ENCODE data around the gene AARS2. TPM values are rescaled to one million over a fixed set of nuclear protein-coding genes. Genes with fewer than 3 reads are reported as not detected.
A peak's percentile ranks its signal among the peaks of the same experiment; 100 is the strongest.

AARS2 gene
- total and polyA plus RNA-seq, 9 of the 15 experiments (the other 6 are each of a cell fraction or from before 2014, with no cell fraction given) = 0.97 to 34.0 (median 18.3) TPM

DNA sequence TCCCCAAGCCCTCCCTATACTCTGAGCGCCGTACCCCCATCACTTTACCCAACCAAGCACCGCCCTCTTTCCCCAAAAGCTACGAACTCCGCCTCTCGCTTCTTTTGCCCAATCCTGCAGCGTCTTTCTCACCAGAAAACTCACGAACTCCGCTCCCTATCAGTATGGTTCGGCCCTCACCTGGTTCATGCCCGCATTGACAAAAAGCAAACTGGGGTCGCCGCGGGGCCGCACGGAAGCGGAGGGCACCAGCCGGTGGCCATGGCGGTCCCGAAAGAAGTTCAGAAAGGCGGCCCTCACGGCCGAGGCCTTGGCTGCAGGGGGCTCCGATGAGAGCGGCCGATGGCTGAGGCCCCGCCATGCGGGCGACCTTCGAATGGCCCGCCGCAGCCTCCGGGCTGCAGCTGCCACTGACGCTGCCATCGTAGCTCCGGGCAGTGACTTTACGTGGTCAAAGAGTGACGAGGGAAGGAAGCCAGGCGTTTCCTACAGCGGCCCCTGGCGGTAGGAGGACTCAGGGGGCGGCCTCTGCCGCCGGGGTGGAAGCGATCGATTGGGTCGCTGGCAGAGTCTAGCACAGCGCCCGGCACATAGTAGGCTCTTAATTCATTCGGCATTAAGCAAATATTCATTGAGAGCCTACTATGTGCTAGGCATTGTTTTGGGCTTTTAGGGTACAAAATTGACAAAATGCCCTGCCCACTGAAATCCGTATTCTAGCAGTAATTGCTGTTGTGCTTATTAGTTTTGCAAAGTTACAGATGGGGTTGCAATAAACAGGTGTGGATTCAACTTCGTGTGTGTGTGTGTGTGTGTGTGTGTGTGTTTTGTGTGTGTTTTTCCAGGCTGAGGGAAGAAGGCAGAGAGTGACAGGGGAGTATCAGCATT is at the start of gene AARS2 (continued):
- TF ChIP-seq, protein P1, sequence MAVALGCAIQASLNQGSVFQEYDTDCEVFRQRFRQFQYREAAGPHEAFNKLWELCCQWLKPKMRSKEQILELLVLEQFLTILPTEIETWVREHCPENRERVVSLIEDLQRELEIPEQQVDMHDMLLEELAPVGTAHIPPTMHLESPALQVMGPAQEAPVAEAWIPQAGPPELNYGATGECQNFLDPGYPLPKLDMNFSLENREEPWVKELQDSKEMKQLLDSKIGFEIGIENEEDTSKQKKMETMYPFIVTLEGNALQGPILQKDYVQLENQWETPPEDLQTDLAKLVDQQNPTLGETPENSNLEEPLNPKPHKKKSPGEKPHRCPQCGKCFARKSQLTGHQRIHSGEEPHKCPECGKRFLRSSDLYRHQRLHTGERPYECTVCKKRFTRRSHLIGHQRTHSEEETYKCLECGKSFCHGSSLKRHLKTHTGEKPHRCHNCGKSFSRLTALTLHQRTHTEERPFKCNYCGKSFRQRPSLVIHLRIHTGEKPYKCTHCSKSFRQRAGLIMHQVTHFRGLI (CRISPR knock-in tag; IDR thresholded peaks at IDR 0.05) = no peak
- TF ChIP-seq RBM22 (IDR thresholded peaks at IDR 0.05; ENCODE audit: low read depth, low read length, poor library complexity, severe bottlenecking) = peak; percentile 78
- TF ChIP-seq BMI1 (IDR thresholded peaks at IDR 0.05; ENCODE audit: low read length) = 0 out of 2 replicates have a peak, but pooled peaks have one; percentile 5
- TF ChIP-seq SIX5 (IDR thresholded peaks at IDR 0.05; ENCODE audit: borderline replicate concordance in 1 of 2, insufficient read depth in 1 of 2, low read depth in 1 of 2, low read length in 2 of 2) = peak in 1 of 2 experiments; percentile 36; a peak in 1 of 4 replicates
- TF ChIP-seq, protein P2, sequence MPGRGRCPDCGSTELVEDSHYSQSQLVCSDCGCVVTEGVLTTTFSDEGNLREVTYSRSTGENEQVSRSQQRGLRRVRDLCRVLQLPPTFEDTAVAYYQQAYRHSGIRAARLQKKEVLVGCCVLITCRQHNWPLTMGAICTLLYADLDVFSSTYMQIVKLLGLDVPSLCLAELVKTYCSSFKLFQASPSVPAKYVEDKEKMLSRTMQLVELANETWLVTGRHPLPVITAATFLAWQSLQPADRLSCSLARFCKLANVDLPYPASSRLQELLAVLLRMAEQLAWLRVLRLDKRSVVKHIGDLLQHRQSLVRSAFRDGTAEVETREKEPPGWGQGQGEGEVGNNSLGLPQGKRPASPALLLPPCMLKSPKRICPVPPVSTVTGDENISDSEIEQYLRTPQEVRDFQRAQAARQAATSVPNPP (IDR thresholded peaks at IDR 0.05; ENCODE audit: borderline replicate concordance, insufficient read depth, insufficient read length) = no peak
- TF ChIP-seq NRF1 (conservative IDR thresholded peaks at IDR 0.05 in 1 of 2, IDR thresholded peaks at IDR 0.05 in 1 of 2) = 0 out of 4 replicates have a peak, but pooled peaks of 1 of the 2 experiments have one; percentile 14
- no peak for TF ChIP-seq ESRRB (CRISPR knock-in tag; IDR thresholded peaks at IDR 0.05; ENCODE audit: borderline replicate concordance)
- no peak for TF ChIP-seq CEBPB (tag; IDR thresholded peaks at IDR 0.05)
- TF ChIP-seq, protein P3, sequence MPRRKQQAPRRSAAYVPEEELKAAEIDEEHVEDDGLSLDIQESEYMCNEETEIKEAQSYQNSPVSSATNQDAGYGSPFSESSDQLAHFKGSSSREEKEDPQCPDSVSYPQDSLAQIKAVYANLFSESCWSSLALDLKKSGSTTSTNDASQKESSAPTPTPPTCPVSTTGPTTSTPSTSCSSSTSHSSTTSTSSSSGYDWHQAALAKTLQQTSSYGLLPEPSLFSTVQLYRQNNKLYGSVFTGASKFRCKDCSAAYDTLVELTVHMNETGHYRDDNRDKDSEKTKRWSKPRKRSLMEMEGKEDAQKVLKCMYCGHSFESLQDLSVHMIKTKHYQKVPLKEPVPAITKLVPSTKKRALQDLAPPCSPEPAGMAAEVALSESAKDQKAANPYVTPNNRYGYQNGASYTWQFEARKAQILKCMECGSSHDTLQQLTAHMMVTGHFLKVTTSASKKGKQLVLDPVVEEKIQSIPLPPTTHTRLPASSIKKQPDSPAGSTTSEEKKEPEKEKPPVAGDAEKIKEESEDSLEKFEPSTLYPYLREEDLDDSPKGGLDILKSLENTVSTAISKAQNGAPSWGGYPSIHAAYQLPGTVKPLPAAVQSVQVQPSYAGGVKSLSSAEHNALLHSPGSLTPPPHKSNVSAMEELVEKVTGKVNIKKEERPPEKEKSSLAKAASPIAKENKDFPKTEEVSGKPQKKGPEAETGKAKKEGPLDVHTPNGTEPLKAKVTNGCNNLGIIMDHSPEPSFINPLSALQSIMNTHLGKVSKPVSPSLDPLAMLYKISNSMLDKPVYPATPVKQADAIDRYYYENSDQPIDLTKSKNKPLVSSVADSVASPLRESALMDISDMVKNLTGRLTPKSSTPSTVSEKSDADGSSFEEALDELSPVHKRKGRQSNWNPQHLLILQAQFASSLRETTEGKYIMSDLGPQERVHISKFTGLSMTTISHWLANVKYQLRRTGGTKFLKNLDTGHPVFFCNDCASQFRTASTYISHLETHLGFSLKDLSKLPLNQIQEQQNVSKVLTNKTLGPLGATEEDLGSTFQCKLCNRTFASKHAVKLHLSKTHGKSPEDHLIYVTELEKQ (CRISPR knock-in tag; IDR thresholded peaks at IDR 0.05) = no peak
- TF ChIP-seq, protein P4, sequence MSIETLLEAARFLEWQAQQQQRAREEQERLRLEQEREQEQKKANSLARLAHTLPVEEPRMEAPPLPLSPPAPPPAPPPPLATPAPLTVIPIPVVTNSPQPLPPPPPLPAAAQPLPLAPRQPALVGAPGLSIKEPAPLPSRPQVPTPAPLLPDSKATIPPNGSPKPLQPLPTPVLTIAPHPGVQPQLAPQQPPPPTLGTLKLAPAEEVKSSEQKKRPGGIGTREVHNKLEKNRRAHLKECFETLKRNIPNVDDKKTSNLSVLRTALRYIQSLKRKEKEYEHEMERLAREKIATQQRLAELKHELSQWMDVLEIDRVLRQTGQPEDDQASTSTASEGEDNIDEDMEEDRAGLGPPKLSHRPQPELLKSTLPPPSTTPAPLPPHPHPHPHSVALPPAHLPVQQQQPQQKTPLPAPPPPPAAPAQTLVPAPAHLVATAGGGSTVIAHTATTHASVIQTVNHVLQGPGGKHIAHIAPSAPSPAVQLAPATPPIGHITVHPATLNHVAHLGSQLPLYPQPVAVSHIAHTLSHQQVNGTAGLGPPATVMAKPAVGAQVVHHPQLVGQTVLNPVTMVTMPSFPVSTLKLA (conservative IDR thresholded peaks at IDR 0.05) = peak; percentile 52 to 81; a peak in 3 of 4 replicates
- TF ChIP-seq, protein P5, sequence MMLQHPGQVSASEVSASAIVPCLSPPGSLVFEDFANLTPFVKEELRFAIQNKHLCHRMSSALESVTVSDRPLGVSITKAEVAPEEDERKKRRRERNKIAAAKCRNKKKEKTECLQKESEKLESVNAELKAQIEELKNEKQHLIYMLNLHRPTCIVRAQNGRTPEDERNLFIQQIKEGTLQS (IDR thresholded peaks at IDR 0.05) = no peak
- TF ChIP-seq, protein P5 (CRISPR knock-in tag; conservative IDR thresholded peaks at IDR 0.05) = 0 out of 2 replicates have a peak, but pooled peaks have one; percentile 65
- TF ChIP-seq ETV1 (tag; conservative IDR thresholded peaks at IDR 0.05; ENCODE audit: low read depth) = peak; percentile 73
- TF ChIP-seq ZNF12 (CRISPR knock-in tag; IDR thresholded peaks at IDR 0.05) = peak; percentile 87
- TF ChIP-seq SNRNP70 (optimal IDR thresholded peaks at IDR 0.05; ENCODE audit: low read depth, low read length) = no peak
- no peak for TF ChIP-seq ZNF445 (CRISPR knock-in tag; IDR thresholded peaks at IDR 0.05; ENCODE audit: low read depth)
